HG03378 (cell line): ENCODE data around the gene PWP1.

Experiments used
- ATAC-seq: cut with Tn5 transposase; IDR thresholded peaks from one replicate; pipeline ENCODE4 v1.9.1; 2021; ENCODE audit warnings: mild to moderate bottlenecking, moderate library complexity; ENCODE audit not compliant: unreplicated experiment

PWP1 gene

GRCh38 chr12:107732365-107732764 lies 46.8 kb downstream of the PWP1 start:
- ATAC-seq: no peak

- no peak for ATAC-seq
Observed at GRCh38 chr12:107734139-107734538, 48.5 kb downstream of the PWP1 start.

- no peak for ATAC-seq
Observed at GRCh38 chr12:107735763-107736162, 50.2 kb downstream of the PWP1 start.

DNA sequence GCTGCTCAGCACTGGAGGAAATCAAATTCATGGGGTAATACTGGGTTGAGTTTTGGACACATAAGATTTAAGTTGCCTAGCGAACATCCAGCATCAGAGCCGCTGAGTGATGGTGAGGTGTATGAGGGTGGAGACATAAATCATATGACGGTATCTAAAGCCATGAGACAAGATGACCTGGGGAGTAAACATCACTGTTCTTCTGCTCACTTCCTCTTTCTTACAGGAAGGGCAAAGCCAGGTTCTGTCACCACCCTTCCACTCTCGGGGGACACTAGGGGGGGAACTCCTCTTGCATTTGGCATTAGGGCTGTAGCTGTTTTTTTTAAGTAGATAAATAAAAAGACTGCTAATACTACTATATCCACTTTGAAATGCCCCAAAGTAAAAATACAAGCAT lies 51.3 kb downstream of the PWP1 start:
- peak; percentile 89 for ATAC-seq

GRCh38 chr12:107748472-107748871 lies 62.9 kb downstream of the PWP1 start:
- no peak for ATAC-seq

DNA sequence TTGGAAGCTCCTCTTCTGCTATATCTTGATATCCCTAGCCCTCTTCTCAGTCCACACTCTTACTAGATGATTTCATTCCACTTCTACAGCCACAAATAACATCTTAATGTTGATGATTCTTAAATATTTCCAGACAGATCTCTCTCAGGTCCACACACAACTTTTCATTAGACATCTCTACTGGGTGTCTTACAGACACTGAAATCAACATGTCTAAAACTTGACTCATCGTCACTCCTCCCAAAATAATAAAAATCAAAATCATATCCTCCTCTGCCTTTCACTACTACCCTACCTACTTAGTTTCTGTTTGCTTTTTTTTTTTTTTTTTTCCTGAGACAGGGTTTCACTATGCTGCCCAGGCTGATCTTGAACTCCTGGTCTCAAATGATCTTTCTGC lies 63.5 kb downstream of the PWP1 start:
- no peak for ATAC-seq

- no peak for ATAC-seq
Observed at GRCh38 chr12:107759410-107759809, 73.8 kb downstream of the PWP1 start.

DNA sequence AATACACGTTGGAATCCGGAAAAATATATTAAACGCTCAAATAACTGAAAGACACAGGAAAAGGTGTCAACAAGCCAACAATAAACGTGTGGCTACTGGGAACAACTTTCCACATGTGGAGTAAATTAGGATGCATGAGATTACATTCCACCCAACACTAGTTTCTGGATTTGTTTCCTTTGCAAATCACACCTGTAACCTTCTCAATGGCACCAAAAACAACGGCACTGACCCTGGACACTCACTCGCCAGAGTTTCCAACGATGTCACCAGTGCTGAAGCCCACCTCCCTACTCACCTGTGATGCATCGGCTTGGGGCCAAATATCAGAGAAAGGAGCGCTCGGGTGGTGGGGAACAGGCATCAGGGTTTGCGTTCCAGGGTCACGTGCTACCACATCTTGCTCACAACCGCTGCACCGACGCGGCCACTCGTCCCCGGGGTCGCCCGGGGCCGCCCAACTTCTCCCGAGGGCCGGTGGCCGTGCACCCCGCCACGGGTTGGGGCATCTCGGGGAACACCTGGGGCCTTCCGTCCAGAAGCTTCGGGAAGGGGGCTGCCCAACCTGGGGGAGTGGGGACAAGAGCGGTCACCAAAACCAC lies 74.7 kb downstream of the PWP1 start:
- ATAC-seq: peak; percentile 12

GRCh38 chr12:107760809-107761501 lies 75.4 kb downstream of the PWP1 start, which contains the start of gene PRDM4:
Gene PRDM4, minus strand, starts transcription at chr12:107761137. Its CDS starts 622 bp downstream, at chr12:107760515.
- peak; percentile 81 for ATAC-seq

DNA sequence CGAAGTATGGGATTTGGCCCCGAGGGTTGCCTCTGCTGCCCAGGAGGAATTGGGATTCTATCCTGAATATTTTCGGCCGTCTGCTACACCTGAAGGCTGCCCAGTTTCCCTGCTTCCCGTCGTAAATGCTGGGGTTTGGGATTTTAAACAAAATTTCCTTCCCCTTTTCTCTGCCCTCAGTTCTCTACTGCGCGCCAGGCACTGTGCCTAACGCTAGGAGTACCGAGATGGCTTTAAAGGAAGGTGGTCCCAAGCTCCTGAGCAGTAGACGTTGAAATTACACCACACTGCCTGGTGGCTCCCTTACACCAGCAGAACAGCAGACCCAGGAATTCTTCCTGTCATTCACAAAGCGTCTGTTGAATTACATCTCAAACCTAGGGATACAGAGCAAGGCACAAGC lies 75.9 kb downstream of the PWP1 start:
- no peak for ATAC-seq
